ENCODE measurements around the gene HIVEP3.

GRCh38 chr1:41526956-41527561, 391.7 kb downstream of the HIVEP3 start:
- TF ChIP-seq POLR2A (IDR thresholded peaks at IDR 0.05; ENCODE audit: low read depth, low read length) (no peak), POLR2AphosphoS5 (IDR thresholded peaks at IDR 0.05; ENCODE audit: low read depth, low read length) (no peak), TAF1 (IDR thresholded peaks at IDR 0.05; ENCODE audit: low read depth, low read length) (no peak), PAX5 (IDR thresholded peaks at IDR 0.05; ENCODE audit: insufficient read depth, low read length, severe bottlenecking) (no peak)

Data from GM12891 (cell line).